Endothelial cell of umbilical vein (primary cell): ENCODE data around the gene L3MBTL2. TPM values are rescaled to one million over a fixed set of nuclear protein-coding genes. Genes with fewer than 3 reads are reported as not detected.

Experiments
- BruUV-seq: library from RNA; stranded (reverse); fragments of 400-500 nt; replicated peaks from 2 replicates; lab custom pipeline; 2021; lab: Mats Ljungman, UMichigan
- CTCF ChIA-PET: fragments of 300-600, 350-600 bp; sonication (Branson Sonifier 250); formaldehyde crosslinking; loops from one replicate; lab custom pipeline; 2021; ENCODE audit warnings: antibody characterized with exemption, inconsistent platforms; lab: Charles Lee
- POLR2A ChIA-PET: fragments of 300-600, 350-600 bp; sonication (Branson Sonifier 250); formaldehyde crosslinking; loops from one replicate; lab custom pipeline; 2021; ENCODE audit warnings: antibody characterized with exemption, inconsistent platforms; lab: Charles Lee
- DNase-seq: peaks from one replicate; pipeline ENCODE4 v3.0.0-alpha.2; 2011; ENCODE audit warnings: low read depth, low spot score
- FAIRE-seq: peaks from 2 replicates; lab custom pipeline; 2011; peaks lifted over from hg19 to GRCh38; lab: Jason Lieb, UNC
- H2AFZ ChIP-seq: 2 replicates; pipeline ENCODE4 v1.6.0; 2012; ENCODE audit warnings: low read depth, low read length, control low read depth, inconsistent platforms
- H3K27ac ChIP-seq: 2 replicates; pipeline ENCODE4 v1.5.1; 2011; ENCODE audit warnings: low read depth, mild to moderate bottlenecking, control low read depth, low read length, moderate library complexity; ENCODE audit not compliant: insufficient read depth
- H3K27me3 ChIP-seq, 2 experiments: 2 replicates each; pipeline versions ENCODE4 v1.6.0 to v1.6.1; 2011; ENCODE audit warnings: low read length in 2 of 2, mixed read lengths in 1 of 2; ENCODE audit not compliant: control insufficient read depth in 2 of 2, insufficient read depth in 2 of 2
- H3K36me3 ChIP-seq, 2 experiments: 2 replicates in 1 of 2; 3 replicates in 1 of 2; pipeline ENCODE4 v1.5.1; 2011; ENCODE audit warnings: low read length in 2 of 2, mild to moderate bottlenecking in 1 of 2, moderate library complexity in 1 of 2; ENCODE audit not compliant: control insufficient read depth in 2 of 2, insufficient read depth in 2 of 2; ENCODE audit errors: extremely low read depth in 1 of 2
- H3K4me1 ChIP-seq: 3 replicates; pipeline ENCODE4 v1.5.1; 2011; ENCODE audit warnings: mild to moderate bottlenecking, low read length; ENCODE audit not compliant: control insufficient read depth, insufficient read depth; ENCODE audit errors: extremely low read depth
- H3K4me2 ChIP-seq: 2 replicates; pipeline ENCODE4 v1.6.1; 2011; ENCODE audit warnings: low read length, control low read depth, mixed read lengths; ENCODE audit not compliant: insufficient read depth
- H3K4me3 ChIP-seq, 3 experiments: fragments of 200-600 bp in 1 of 3; sonication (generic), shearing (Covaris generic) in 1 of 3; replicated peaks in 1 of 3; 2 replicates each; pipeline ENCODE4 v1.5.1; 2011 to 2016; ENCODE audit warnings: control low read depth in 3 of 3, low read length in 3 of 3, mild to moderate bottlenecking in 2 of 3, inconsistent platforms in 1 of 3, low read depth in 1 of 3, moderate library complexity in 1 of 3; ENCODE audit not compliant: insufficient read depth in 1 of 3
- H3K79me2 ChIP-seq: 2 replicates; pipeline ENCODE4 v1.6.0; 2012; ENCODE audit warnings: low read length, inconsistent platforms; ENCODE audit not compliant: control insufficient read depth, insufficient read depth
- H3K9ac ChIP-seq: replicated peaks from 2 replicates; pipeline ENCODE3; 2011; ENCODE audit warnings: low read length, control low read depth; ENCODE audit not compliant: insufficient read depth; ENCODE audit errors: extremely low read depth
- H3K9me1 ChIP-seq: replicated peaks from 3 replicates; pipeline ENCODE4 v1.6.0; 2011; ENCODE audit warnings: mild to moderate bottlenecking, low read length; ENCODE audit not compliant: control insufficient read depth, insufficient read depth; ENCODE audit errors: extremely low read depth
- H3K9me3 ChIP-seq: replicated peaks from 2 replicates; pipeline ENCODE4 v1.5.1; 2012; ENCODE audit warnings: low read length, inconsistent platforms; ENCODE audit not compliant: control insufficient read depth, insufficient read depth
- H4K20me1 ChIP-seq: replicated peaks from 2 replicates; pipeline ENCODE3; 2011; ENCODE audit warnings: mild to moderate bottlenecking, low read length; ENCODE audit not compliant: control insufficient read depth, insufficient read depth; ENCODE audit errors: extremely low read depth
- EZH2 ChIP-seq: IDR thresholded peaks from 2 replicates; pipeline ENCODE4 v1.6.1; 2012; ENCODE audit warnings: borderline replicate concordance, low read depth, mild to moderate bottlenecking, moderate library complexity, low read length, inconsistent platforms; ENCODE audit not compliant: severe bottlenecking
- FOS ChIP-seq: IDR thresholded peaks from 2 replicates; pipeline ENCODE4 v1.6.1; 2011; ENCODE audit warnings: mild to moderate bottlenecking, low read length, moderate library complexity, borderline replicate concordance; ENCODE audit not compliant: insufficient read depth
- GATA2 ChIP-seq: IDR thresholded peaks from 2 replicates; pipeline ENCODE4 v1.7.0; 2011; ENCODE audit warnings: low read depth, mild to moderate bottlenecking, moderate library complexity, mixed read lengths, low read length; ENCODE audit not compliant: insufficient read length, insufficient read depth
- JUN ChIP-seq: IDR thresholded peaks from 2 replicates; pipeline ENCODE4 v1.6.1; 2011; ENCODE audit warnings: borderline replicate concordance, low read depth; ENCODE audit not compliant: insufficient read length, insufficient read depth
- MAX ChIP-seq: IDR thresholded peaks from 2 replicates; pipeline ENCODE4 v1.6.1; 2011; ENCODE audit not compliant: insufficient read depth, insufficient read length
- MYC ChIP-seq: IDR thresholded peaks from one replicate; pipeline ENCODE4 v1.6.1; 2011; ENCODE audit warnings: mild to moderate bottlenecking, low read depth, low read length
- POLR2A ChIP-seq: IDR thresholded peaks from 2 replicates; pipeline ENCODE4 v1.6.1; 2012; ENCODE audit warnings: low read depth, mild to moderate bottlenecking, control low read depth, low read length
- POLR2AphosphoS5 ChIP-seq: IDR thresholded peaks from 2 replicates; pipeline ENCODE4 v1.6.1; 2012; ENCODE audit warnings: low read depth, mild to moderate bottlenecking, control low read depth, low read length, moderate library complexity; ENCODE audit not compliant: insufficient read depth
- dilution Hi-C: fragments of 300-500 bp; cut with MboI; formaldehyde crosslinking; loops from one replicate; pipeline ENCODE4 v1.15.0; 2019; ENCODE audit warnings: low sequenced_read_pairs; ENCODE audit not compliant: extremely low pct_ligation_motif_present
- intact Hi-C: fragments of 100-400 bp; cut with micrococcal nuclease; formaldehyde crosslinking; loops from one replicate; pipeline ENCODE4 v1.10.0; 2022
- polyA plus RNA-seq, 4 experiments: library from polyadenylated mRNA; depleted of rRNA in 3 of 4; stranded (reverse) in 3 of 4; unstranded in 1 of 4; fragments of >200 nt; gene quantifications; 2 replicates each; pipeline versions ENCODE4 v1.2.1 to v1.2.3, GENCODE V29; 2011 to 2012; ENCODE audit warnings: missing spikeins in 1 of 4
- total RNA-seq: library from RNA; stranded (reverse); gene quantifications from 2 replicates; pipeline ENCODE4 v1.2.3, GENCODE V29; 2021
- TF ChIP-seq, protein P1 (sequence below), 2 donors: IDR thresholded peaks; 1 replicate in 1 of 2; 2 replicates in 1 of 2; pipeline ENCODE4 v1.5.1; 2011; ENCODE audit warnings: low read length in 2 of 2, mild to moderate bottlenecking in 2 of 2, moderate library complexity in 2 of 2, control low read depth in 1 of 2, inconsistent platforms in 1 of 2, low read depth in 1 of 2; ENCODE audit not compliant: insufficient read depth in 1 of 2; ENCODE audit errors: extremely low read depth in 1 of 2

The L3MBTL2 gene
- total and polyA plus RNA-seq, 2 donors (not counting 3 experiments of a cell fraction or from before 2014, with no cell fraction given): 28.2 to 34.9 TPM

DNA sequence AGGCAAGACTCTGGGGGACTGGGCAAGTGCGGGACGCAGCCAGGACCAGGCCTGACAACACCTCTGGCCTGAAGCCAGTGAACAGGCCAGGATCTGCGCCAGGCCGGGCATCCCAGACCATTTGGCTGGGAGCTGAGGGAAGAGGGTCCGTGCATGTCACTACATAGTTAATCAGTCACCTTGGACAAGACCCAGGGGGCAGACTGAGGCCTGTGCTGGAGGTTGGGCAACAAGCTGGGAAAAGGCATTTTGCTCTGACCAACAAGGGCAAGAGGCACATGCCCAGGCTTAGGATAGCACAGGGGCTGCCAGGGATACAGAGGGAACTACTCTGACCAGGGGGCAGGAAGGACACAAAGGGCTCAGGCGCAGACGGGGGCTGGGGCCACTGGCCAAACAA lies 42.6 kb downstream of the L3MBTL2 start:
- dilution Hi-C loops: no loop called here
- no peaks in the 10 kb centered on the region for H3K9me1 ChIP-seq
- H4K20me1 ChIP-seq: no peaks in the 10 kb centered on the region
- H3K4me2 ChIP-seq: no peak overlapping the region
- H3K27ac ChIP-seq: no peak overlapping the region
- H2AFZ ChIP-seq: no peak overlapping the region
- no TSS peak for BruUV-seq
- no peaks in the 10 kb centered on the region for H3K4me1 ChIP-seq
- POLR2A ChIA-PET: no interaction called here
- H3K4me3 ChIP-seq: no peak overlapping the region
- CTCF ChIA-PET: no interaction called here
- intact Hi-C loops: no loop called here
- H3K79me2 ChIP-seq: no peaks in the 10 kb centered on the region
- H3K9me3 ChIP-seq: no peaks in the 10 kb centered on the region
- H3K9ac ChIP-seq: no peak overlapping the region
- TF ChIP-seq FOS (no peak), GATA2 (no peak), POLR2A (no peak), MYC (no peak), MAX (no peak), POLR2AphosphoS5 (no peak), JUN (no peak), EZH2 (no peak)
- TF ChIP-seq, protein P1, sequence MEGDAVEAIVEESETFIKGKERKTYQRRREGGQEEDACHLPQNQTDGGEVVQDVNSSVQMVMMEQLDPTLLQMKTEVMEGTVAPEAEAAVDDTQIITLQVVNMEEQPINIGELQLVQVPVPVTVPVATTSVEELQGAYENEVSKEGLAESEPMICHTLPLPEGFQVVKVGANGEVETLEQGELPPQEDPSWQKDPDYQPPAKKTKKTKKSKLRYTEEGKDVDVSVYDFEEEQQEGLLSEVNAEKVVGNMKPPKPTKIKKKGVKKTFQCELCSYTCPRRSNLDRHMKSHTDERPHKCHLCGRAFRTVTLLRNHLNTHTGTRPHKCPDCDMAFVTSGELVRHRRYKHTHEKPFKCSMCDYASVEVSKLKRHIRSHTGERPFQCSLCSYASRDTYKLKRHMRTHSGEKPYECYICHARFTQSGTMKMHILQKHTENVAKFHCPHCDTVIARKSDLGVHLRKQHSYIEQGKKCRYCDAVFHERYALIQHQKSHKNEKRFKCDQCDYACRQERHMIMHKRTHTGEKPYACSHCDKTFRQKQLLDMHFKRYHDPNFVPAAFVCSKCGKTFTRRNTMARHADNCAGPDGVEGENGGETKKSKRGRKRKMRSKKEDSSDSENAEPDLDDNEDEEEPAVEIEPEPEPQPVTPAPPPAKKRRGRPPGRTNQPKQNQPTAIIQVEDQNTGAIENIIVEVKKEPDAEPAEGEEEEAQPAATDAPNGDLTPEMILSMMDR (IDR thresholded peaks at IDR 0.05; ENCODE audit: extremely low read depth in 1 of 2, insufficient read depth in 1 of 2, low read depth in 1 of 2, low read length in 2 of 2): no peak
- H3K36me3 ChIP-seq: peaks cover 20 to 66% of the 10 kb centered on the region in 2 experiments
- FAIRE-seq (no peak), DNase-seq (no peak)
- H3K27me3 ChIP-seq: no peaks in the 10 kb centered on the region
